ENCODE measurements around the gene HNRNPM.

GRCh38 chr19:8501516-8501915 is 56.7 kb downstream of the HNRNPM start:
- TF ChIP-seq ZNF384 (IDR thresholded peaks at IDR 0.05) (no peak), SUZ12 (IDR thresholded peaks at IDR 0.05) (no peak)

Data from HEK293T (cell line).